Measurements from ENCODE around the gene DEPDC5. TPM values are rescaled to one million over a fixed set of nuclear protein-coding genes. Genes with fewer than 3 reads are reported as not detected.

DEPDC5 gene
- total RNA-seq, 2 donors from 2014 or later: 50.1 to 54.4 TPM

- DNase-seq (ENCODE audit: low spot score in 2 of 2) (no peak), ATAC-seq (no peak)
- Mint-ChIP-seq H3K36me3 (peaks cover 28 to 32% of the 10 kb centered on the region in 2 donors), H3K9me3 (no peaks in the 10 kb centered on the region), H3K27ac (no peak overlapping the region)
These were observed 71.7 kb downstream of the DEPDC5 start for GRCh38 chr22:31825513-31825912.

DNA sequence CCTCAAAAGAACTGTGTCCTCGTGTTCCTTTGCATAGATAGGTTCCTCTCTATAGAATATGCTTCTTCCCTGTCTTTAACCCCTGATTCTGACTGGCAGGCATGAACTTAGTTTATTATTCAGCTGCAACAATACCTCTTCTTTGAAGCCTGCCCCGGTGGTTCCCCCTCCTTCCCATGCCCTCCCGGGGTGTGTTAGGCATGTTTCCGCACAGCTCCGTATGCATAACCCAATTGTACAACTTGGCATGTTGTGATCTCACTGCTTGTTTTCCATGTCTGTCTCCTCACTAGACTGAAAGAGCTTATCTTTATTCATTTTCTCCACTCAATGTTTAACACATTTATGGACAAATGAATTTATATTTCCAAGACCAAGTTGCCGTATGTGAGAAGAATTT lies 72.6 kb downstream of the DEPDC5 start:
- no peak for ATAC-seq
- no peak for DNase-seq (ENCODE audit: low spot score in 2 of 2)
- Mint-ChIP-seq H3K27ac (no peak overlapping the region), H3K36me3 (peaks cover 22 to 23% of the 10 kb centered on the region in 2 donors), H3K9me3 (no peaks in the 10 kb centered on the region)

DNA sequence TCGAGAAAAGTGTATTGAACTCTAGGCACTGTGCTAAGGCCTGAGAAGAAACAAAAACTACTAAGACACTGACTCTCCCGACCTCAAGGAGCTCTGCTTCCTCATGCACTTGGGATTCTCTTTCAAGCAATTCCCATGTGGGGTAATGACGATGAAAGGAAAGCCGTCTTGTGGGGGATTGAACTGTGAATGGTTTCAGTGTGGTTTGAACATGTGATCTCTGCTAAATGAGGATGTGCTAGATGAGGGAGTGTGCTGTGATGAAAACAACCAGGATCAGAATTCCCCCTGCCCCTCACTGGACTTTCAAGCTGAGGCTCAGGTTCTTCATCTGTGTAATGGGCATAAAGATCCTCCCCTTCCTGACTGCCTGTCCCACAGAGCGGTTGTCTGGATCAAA lies 74.9 kb downstream of the DEPDC5 start:
- H3K36me3 Mint-ChIP-seq: peaks cover 22 to 25% of the 10 kb centered on the region in 2 donors
- no peaks in the 10 kb centered on the region for H3K9me3 Mint-ChIP-seq
- DNase-seq (ENCODE audit: low spot score in 2 of 2) (no peak), ATAC-seq (no peak)
- H3K27ac Mint-ChIP-seq: peak overlapping the region in 1 of 2 donors; percentile 22

GRCh38 chr22:31829505-31829904 lies 75.7 kb downstream of the DEPDC5 start:
- DNase-seq (ENCODE audit: low spot score in 2 of 2) (peak; percentile 65 to 67), ATAC-seq (peak; percentile 99)
- Mint-ChIP-seq H3K36me3 (peaks cover 22 to 26% of the 10 kb centered on the region in 2 donors), H3K9me3 (no peaks in the 10 kb centered on the region), H3K27ac (peak overlapping the region; percentile 22 to 56)

DNA sequence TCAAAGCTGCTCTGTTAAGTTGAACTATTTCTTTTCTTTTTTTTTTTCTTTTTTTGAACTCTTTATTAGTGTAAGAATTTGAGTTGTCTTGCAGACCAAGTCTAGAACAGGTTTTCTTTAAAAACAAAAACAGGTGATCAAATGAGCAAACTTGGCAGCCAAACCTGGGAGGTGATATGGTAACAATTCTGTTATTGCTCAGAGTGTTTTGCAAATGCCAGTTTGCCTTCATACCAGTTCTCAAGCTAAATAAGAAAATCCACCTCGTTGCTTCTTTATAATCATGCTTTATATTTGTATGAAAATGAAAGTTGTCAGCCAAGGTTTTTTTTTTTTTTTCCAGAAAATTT lies 76.9 kb downstream of the DEPDC5 start:
- Mint-ChIP-seq H3K36me3 (peaks cover 22 to 26% of the 10 kb centered on the region in 2 donors), H3K27ac (peak overlapping the region in 1 of 2 donors; percentile 22), H3K9me3 (no peaks in the 10 kb centered on the region)
- peak in 1 of 2 donors; percentile 25 for ATAC-seq
- no peak for DNase-seq (ENCODE audit: low spot score in 2 of 2)

GRCh38 chr22:31833930-31834329 lies 80.1 kb downstream of the DEPDC5 start:
- Mint-ChIP-seq H3K9me3 (no peaks in the 10 kb centered on the region), H3K36me3 (peaks cover 19 to 22% of the 10 kb centered on the region in 2 donors), H3K27ac (peak overlapping the region in 1 of 2 donors; percentile 53)
- ATAC-seq (no peak), DNase-seq (ENCODE audit: low spot score in 2 of 2) (no peak)

DNA sequence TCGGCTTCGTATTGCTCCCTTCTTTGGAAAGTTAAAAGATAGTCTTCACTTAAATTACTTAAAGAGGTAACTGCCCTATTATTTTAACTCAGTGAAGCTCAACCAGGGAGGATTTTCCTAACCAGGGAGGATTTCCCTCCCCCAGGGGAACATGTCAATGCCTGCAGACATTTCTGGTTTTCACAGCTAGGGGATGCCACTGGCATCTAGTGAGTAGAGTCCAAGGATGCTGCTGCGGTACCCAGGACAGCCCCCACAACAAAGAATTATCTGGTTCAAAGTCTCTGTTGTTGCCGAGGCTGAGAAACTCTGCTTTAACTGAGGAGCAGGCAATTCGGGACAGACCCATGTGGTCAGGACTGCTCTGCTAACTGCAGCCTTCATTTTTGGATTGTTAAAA lies 82.2 kb downstream of the DEPDC5 start:
- H3K36me3 Mint-ChIP-seq: peaks cover 12% of the 10 kb centered on the region in 2 donors
- no peak for ATAC-seq

DNA sequence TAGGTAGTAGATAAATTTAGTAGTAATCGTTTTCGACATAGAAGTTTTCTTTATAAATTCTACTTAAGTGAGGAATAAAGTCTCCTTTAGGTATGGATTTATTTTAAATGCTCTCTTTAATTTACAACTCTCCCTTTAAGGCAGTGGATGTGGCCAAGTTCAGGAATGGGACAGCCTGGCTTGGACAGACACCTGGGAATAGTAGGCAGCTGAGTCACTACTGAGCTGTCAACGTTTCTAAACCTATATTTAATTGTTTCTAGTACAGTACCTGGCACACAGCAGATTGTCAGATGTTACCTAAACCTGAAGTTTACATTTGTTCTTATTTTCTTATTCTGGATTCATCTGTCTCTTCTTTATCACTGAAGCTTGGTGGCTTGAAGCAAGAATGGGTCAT lies 85.1 kb downstream of the DEPDC5 start:
- no peak for ATAC-seq
- no peak overlapping the region for H3K27ac Mint-ChIP-seq
- peaks cover 8 to 14% of the 10 kb centered on the region in 2 donors for H3K36me3 Mint-ChIP-seq
- DNase-seq (ENCODE audit: low spot score in 2 of 2): no peak
- H3K9me3 Mint-ChIP-seq: no peaks in the 10 kb centered on the region

More for the DNA sequence above, 82.2 kb downstream of the DEPDC5 start:
- Mint-ChIP-seq H3K27ac (no peak overlapping the region), H3K9me3 (no peaks in the 10 kb centered on the region)
- no peak for DNase-seq (ENCODE audit: low spot score in 2 of 2)

GRCh38 chr22:31839986-31840385 lies 86.2 kb downstream of the DEPDC5 start:
- Mint-ChIP-seq H3K36me3 (peaks cover 8 to 14% of the 10 kb centered on the region in 2 donors), H3K27ac (no peak overlapping the region), H3K9me3 (no peaks in the 10 kb centered on the region)
- DNase-seq (ENCODE audit: low spot score in 2 of 2) (no peak), ATAC-seq (no peak)

DNA sequence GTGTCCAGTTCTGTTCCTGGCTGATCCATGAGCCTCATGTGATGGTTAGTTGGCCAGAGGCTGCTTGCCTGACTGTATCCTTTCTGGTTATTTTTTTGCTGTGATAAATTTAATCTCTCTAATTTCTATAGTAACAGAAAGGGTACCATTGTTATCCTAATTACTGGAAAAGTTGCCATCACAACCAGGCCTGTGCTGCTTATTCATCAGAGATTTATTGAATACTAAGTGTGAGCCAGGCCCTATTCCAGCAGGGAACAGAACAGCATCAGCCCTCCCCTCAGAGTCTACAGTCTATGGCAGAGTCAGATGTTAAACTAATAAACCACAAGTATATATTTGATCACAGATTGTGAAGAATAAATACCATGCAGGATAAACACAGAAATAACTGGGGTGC lies 86.8 kb downstream of the DEPDC5 start:
- no peaks in the 10 kb centered on the region for H3K9me3 Mint-ChIP-seq
- DNase-seq (ENCODE audit: low spot score in 2 of 2) (no peak), ATAC-seq (no peak)
- H3K27ac Mint-ChIP-seq: peak overlapping the region in 1 of 2 donors; percentile 52
- peaks cover 8 to 14% of the 10 kb centered on the region in 2 donors for H3K36me3 Mint-ChIP-seq

DNA sequence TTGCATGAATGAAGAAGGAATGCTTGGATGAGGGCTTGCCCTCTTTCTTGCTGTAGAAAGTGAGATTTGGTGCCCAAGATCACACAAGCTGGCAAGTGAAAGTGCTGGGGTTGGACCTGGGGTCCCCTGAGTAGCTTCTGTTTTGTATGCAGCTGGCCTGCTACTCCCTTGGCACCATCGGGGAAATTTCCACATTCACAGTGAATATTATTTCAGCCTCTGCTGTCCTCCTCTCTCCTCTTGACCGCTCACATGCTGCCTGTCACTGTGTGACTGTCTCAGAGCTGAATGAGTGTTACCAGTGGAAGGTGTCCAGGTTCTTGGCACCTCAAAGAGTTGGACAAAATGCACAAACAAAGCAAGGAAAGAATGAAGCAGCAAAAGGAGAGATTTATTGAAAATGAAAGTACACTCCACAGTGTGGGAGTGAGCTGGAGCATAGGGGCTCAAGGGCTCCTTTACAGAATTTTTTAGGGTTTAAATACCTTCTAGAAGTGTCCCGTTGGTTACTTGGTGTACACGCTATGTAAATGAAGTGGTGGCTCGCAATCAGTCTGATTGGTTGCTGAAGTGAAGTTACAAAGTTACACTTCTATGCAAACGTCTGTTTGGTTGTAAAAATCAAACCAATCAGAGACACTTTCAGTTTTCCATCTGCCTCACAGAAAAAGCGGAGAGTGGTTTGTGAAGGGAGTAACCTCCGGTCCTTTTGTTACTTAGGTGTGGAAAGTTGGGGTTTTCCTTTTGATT lies 87.4 kb downstream of the DEPDC5 start:
- H3K36me3 Mint-ChIP-seq: peaks cover 8 to 19% of the 10 kb centered on the region in 2 donors

GRCh38 chr22:31843526-31843925 lies 89.7 kb downstream of the DEPDC5 start:
- Mint-ChIP-seq H3K9me3 (no peaks in the 10 kb centered on the region), H3K36me3 (peaks cover 8 to 34% of the 10 kb centered on the region in 2 donors), H3K27ac (no peak overlapping the region)
- DNase-seq (ENCODE audit: low spot score in 2 of 2) (no peak), ATAC-seq (no peak)

More for the DNA sequence above, 87.4 kb downstream of the DEPDC5 start:
- H3K9me3 Mint-ChIP-seq: no peaks in the 10 kb centered on the region
- no peak overlapping the region for H3K27ac Mint-ChIP-seq
- DNase-seq (ENCODE audit: low spot score in 2 of 2) (no peak), ATAC-seq (no peak)

- H3K27ac Mint-ChIP-seq: no peak overlapping the region
- no peak for ATAC-seq
- DNase-seq (ENCODE audit: low spot score in 2 of 2): no peak
- no peaks in the 10 kb centered on the region for H3K9me3 Mint-ChIP-seq
- H3K36me3 Mint-ChIP-seq: peaks cover 16 to 41% of the 10 kb centered on the region in 2 donors
These were observed 91.1 kb downstream of the DEPDC5 start for GRCh38 chr22:31844941-31845340.

DNA sequence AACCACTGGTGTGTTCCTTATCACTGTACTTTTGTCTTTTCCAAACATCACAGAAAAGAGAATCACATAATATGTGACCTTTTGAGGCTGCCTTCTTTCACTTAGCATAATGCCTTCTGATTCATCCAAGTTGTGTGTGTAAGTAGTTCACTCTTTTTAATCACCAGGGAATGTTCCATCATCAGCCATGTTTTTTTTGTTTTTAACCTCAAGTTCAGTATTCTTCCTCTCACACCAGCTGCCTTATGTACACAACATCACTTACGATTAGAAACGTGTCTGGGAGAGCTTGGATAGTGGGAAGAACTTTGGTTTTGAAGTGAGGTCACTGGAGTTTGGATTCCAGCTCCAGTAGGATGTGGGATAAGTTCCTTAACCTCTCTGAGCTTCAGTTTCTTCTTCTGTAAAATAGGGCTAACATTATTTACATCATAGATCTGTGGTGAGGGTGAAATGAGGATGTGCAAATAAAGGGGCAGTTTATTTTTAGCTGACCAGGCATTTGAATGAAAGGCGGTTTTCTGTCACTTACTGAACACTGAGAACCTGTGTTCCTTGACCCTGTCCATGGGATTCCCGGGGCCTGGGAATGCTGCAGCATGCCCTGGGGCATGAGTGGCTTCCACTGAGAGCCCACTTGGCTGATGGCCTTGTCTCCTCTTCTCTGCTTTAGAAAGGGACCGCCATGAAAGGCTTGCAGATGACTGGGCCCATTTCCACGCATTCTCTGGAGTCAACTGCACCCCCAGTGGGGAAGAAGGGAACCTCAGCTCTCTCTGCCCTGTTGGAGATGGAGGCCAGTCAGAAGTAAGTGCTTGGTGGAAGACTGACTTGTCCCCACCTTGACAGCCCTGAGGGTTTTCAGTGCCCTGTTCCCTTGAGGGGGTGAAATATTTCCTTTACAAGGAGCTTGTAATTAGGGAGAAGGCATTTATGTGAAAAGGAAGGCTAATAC lies 92.6 kb downstream of the DEPDC5 start:
- peak overlapping the region; percentile 34 to 65 for H3K27ac Mint-ChIP-seq
- H3K9me3 Mint-ChIP-seq: no peaks in the 10 kb centered on the region
- peak in 1 of 2 donors; percentile 14 for DNase-seq (ENCODE audit: low spot score in 2 of 2)
- ATAC-seq: peak; percentile 71 to 87
- peaks cover 19 to 41% of the 10 kb centered on the region in 2 donors for H3K36me3 Mint-ChIP-seq

- DNase-seq (ENCODE audit: low spot score in 2 of 2) (no peak), ATAC-seq (no peak)
- Mint-ChIP-seq H3K36me3 (peaks cover 15 to 33% of the 10 kb centered on the region in 2 donors), H3K9me3 (no peaks in the 10 kb centered on the region), H3K27ac (peak overlapping the region in 1 of 2 donors; percentile 4)
These were observed 94.6 kb downstream of the DEPDC5 start for GRCh38 chr22:31848411-31848810.

GRCh38 chr22:31850135-31850534 lies 96.3 kb downstream of the DEPDC5 start:
- no peak for ATAC-seq

More at GRCh38 chr22:31850135-31850534, 96.3 kb downstream of the DEPDC5 start:
- H3K36me3 Mint-ChIP-seq: peaks cover 13 to 33% of the 10 kb centered on the region in 2 donors
- H3K27ac Mint-ChIP-seq: no peak overlapping the region
- no peak for DNase-seq (ENCODE audit: low spot score in 2 of 2)
- no peaks in the 10 kb centered on the region for H3K9me3 Mint-ChIP-seq

All from activated naive CD4-positive, alpha-beta T cell treated with anti-CD3 and anti-CD28 coated beads, Interleukin-2, amount 50 U/mL, for 72 hours (primary cell).